ENCODE measurements around the gene MPP3. TPM values are rescaled to one million over a fixed set of nuclear protein-coding genes. Genes with fewer than 3 reads are reported as not detected.
"Not testable (repeated sequence)": the region's sequence is repeated elsewhere in the genome, so short reads cannot be mapped to it uniquely, and the experiment has no call there.

Gene MPP3
- total RNA-seq, 4 donors from 2014 or later: 6.8 to 10.7 (median 7.5) TPM

GRCh38 chr17:43845766-43846165 is 12.8 kb upstream of the MPP3 start:
- Histone ChIP-seq H3K4me1 (peaks cover 0 to 9% (median 0%) of the 10 kb centered on the region in 4 donors), H3K36me3 (no peaks in the 10 kb centered on the region), H3K27ac (no peak overlapping the region), H3K27me3 (peaks cover 6% of the 10 kb centered on the region), H3K9me3 (no peaks in the 10 kb centered on the region), H3K4me3 (no peak overlapping the region)
- no peak for DNase-seq
- in situ Hi-C loops (cut with MboI; ENCODE audit: low pct_ligation_motif_present in 1 of 4, low pct_unique_long_range_greater_than_20kb in 1 of 4, low sequenced_read_pairs in 3 of 4): no loop called here
- WGBS, 2 donors (ENCODE audit: low coverage in 1 of 2): 59% methylated on average over 4 of the region's 4 CpGs
- no peak for TF ChIP-seq EP300 (IDR thresholded peaks at IDR 0.05; ENCODE audit: low read depth)
- no peak for TF ChIP-seq CTCF (IDR thresholded peaks at IDR 0.05)
- TF ChIP-seq POLR2AphosphoS5 (IDR thresholded peaks at IDR 0.05): no peak
- TF ChIP-seq POLR2A (IDR thresholded peaks at IDR 0.05): no peak
- intact Hi-C loops (cut with DNase I; ENCODE audit: low total_unique reads): loop anchor here (10.0 kb wide), 1 partner anchor 151 kb away; no protein-coding TSS in a partner anchor

- H3K27ac ChIP-seq: no peak overlapping the region
- TF ChIP-seq POLR2AphosphoS5 (IDR thresholded peaks at IDR 0.05) (no peak), POLR2A (IDR thresholded peaks at IDR 0.05) (no peak), CTCF (IDR thresholded peaks at IDR 0.05) (no peak), EP300 (IDR thresholded peaks at IDR 0.05; ENCODE audit: low read depth) (no peak)
- intact Hi-C loops (cut with DNase I; ENCODE audit: low total_unique reads): loop anchor here (10.0 kb wide), 1 partner anchor 149 kb away; no protein-coding TSS in a partner anchor
- H3K36me3 ChIP-seq: no peaks in the 10 kb centered on the region
- no peak for DNase-seq
- peaks cover 0 to 21% (median 4%) of the 10 kb centered on the region in 4 donors for H3K4me1 ChIP-seq
- H3K27me3 ChIP-seq: peaks cover 6% of the 10 kb centered on the region
- in situ Hi-C loops (cut with MboI; ENCODE audit: low pct_ligation_motif_present in 1 of 4, low pct_unique_long_range_greater_than_20kb in 1 of 4, low sequenced_read_pairs in 3 of 4): no loop called here
- H3K9me3 ChIP-seq: no peaks in the 10 kb centered on the region
- WGBS, 2 donors (ENCODE audit: low coverage in 1 of 2): 89% methylated on average over 5 of the region's 5 CpGs; no CpG with 5 or more reads in 1 of the 2 donors
- H3K4me3 ChIP-seq: no peak overlapping the region
These were observed 11.3 kb upstream of the MPP3 start for GRCh38 chr17:43844241-43844640.

- no peak for TF ChIP-seq POLR2AphosphoS5 (IDR thresholded peaks at IDR 0.05)
- no peak for DNase-seq
- Histone ChIP-seq H3K36me3 (no peaks in the 10 kb centered on the region), H3K4me1 (peaks cover 0 to 21% (median 4%) of the 10 kb centered on the region in 4 donors), H3K4me3 (no peak overlapping the region), H3K27me3 (peaks cover 6% of the 10 kb centered on the region), H3K9me3 (no peaks in the 10 kb centered on the region), H3K27ac (no peak overlapping the region)
- 73% methylated on average over 7 of the region's 7 CpGs; no CpG with 5 or more reads in 1 of the 2 donors for WGBS, 2 donors (ENCODE audit: low coverage in 1 of 2)
- intact Hi-C loops (cut with DNase I; ENCODE audit: low total_unique reads) (loop anchor here (10.0 kb wide), 1 partner anchor 148 kb away; no protein-coding TSS in a partner anchor), in situ Hi-C loops (cut with MboI; ENCODE audit: low pct_ligation_motif_present in 1 of 4, low pct_unique_long_range_greater_than_20kb in 1 of 4, low sequenced_read_pairs in 3 of 4) (no loop called here)
These were observed 10.0 kb upstream of the MPP3 start for GRCh38 chr17:43842975-43843325.

GRCh38 chr17:43842091-43842974 is 9.4 kb upstream of the MPP3 start:
- H3K9me3 ChIP-seq; H3K27ac ChIP-seq; in situ Hi-C loops (cut with MboI; ENCODE audit: low pct_ligation_motif_present in 1 of 4, low pct_unique_long_range_greater_than_20kb in 1 of 4, low sequenced_read_pairs in 3 of 4); H3K36me3 ChIP-seq; DNase-seq; H3K4me3 ChIP-seq; H3K27me3 ChIP-seq: not testable (repeated sequence)
- peaks cover 0 to 21% (median 4%) of the 10 kb centered on the region in 4 donors for H3K4me1 ChIP-seq
- WGBS, 2 donors (ENCODE audit: low coverage in 1 of 2): 80% methylated on average over 36 to 53 of the region's 54 CpGs
- intact Hi-C loops (cut with DNase I; ENCODE audit: low total_unique reads): loop anchor here (10.0 kb wide), 1 partner anchor 148 kb away; no protein-coding TSS in a partner anchor

- Histone ChIP-seq H3K36me3 (no peaks in the 10 kb centered on the region), H3K27ac (no peak overlapping the region), H3K4me3 (no peak overlapping the region), H3K27me3 (no peaks in the 10 kb centered on the region), H3K4me1 (peaks cover 0 to 18% (median 4%) of the 10 kb centered on the region in 4 donors), H3K9me3 (no peaks in the 10 kb centered on the region)
- 50 to 77% methylated on average over 1 to 4 of the region's 4 CpGs for WGBS, 2 donors (ENCODE audit: low coverage in 1 of 2)
- intact Hi-C loops (cut with DNase I; ENCODE audit: low total_unique reads) (loop anchor here (10.0 kb wide), 1 partner anchor 146 kb away; no protein-coding TSS in a partner anchor), in situ Hi-C loops (cut with MboI; ENCODE audit: low pct_ligation_motif_present in 1 of 4, low pct_unique_long_range_greater_than_20kb in 1 of 4, low sequenced_read_pairs in 3 of 4) (no loop called here)
- no peak for DNase-seq
- no peak for TF ChIP-seq POLR2AphosphoS5 (IDR thresholded peaks at IDR 0.05)
- no peak for TF ChIP-seq CTCF (IDR thresholded peaks at IDR 0.05)
- TF ChIP-seq POLR2A (IDR thresholded peaks at IDR 0.05): no peak
- TF ChIP-seq EP300 (IDR thresholded peaks at IDR 0.05; ENCODE audit: low read depth): no peak
These were observed 8.3 kb upstream of the MPP3 start for GRCh38 chr17:43841282-43841681.
